HG03439 (cell line): ENCODE measurements around the gene NRP2.

Source experiments
- ATAC-seq: cut with Tn5 transposase; IDR thresholded peaks from one replicate; pipeline ENCODE4 v1.9.1; 2021; ENCODE audit warnings: mild to moderate bottlenecking, moderate library complexity; ENCODE audit not compliant: unreplicated experiment

NRP2 gene

GRCh38 chr2:205769879-205770278, 87.6 kb downstream of the NRP2 start:
- no peak for ATAC-seq

GRCh38 chr2:205770577-205770976, 88.3 kb downstream of the NRP2 start:
- ATAC-seq: no peak

DNA sequence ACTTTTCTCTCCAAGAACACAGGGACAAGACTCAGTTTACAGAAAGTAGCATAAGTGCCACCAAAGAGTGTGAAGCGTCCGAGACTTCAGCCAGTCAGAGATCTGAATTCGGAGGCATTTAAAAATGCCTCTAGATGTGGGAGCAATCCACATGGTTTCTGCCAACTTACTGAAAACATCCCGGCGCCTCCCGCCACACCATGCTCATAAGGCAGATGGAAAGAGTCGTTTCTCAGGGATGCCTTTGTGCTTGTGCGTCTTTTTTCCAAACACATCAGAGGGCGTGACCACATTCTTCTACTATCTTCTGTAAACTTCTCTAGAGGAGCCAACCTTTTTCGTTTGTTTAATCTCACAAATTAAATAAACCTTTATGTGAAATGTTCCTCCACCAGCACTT, 88.7 kb downstream of the NRP2 start:
- ATAC-seq: no peak

DNA sequence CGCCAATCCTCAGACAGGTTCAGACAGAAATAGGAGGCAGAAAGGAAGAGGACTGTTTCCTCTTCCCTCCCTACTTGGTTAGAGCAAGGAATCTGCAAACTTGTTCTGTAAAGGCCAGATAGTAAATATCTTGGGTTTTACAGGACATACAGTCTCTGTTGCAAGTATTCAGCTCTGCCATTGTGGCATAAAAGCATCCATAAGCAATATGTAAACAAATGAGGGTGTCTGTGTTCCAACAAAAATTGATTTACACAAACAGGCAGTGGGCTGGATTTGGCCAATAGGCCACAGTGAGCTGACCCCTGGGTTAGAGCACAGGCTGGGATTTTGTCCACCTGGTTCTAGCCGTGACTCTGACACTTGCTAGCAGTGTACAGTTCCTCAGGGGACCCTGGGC, 89.4 kb downstream of the NRP2 start:
- ATAC-seq: no peak

- ATAC-seq: no peak
Observed at GRCh38 chr2:205772983-205773382, 90.7 kb downstream of the NRP2 start.

DNA sequence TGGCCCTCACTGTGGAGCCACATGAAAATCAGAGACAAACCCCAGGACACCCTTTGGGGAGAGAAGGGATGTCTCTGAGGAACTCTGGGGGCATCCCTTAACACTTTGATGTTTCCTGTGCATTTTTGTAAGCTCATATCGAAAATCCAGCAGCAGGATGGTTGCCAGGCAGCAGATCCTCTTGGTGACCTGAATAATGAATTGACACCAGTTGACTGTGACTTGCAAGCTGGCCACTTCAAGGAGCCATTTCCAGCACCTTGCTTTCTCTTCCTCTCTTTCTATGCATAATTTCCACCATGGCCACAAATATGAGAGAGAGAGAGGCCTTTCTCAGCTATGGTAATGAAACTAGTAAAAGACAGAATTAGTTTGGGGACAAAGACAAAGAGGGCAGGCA, 91.7 kb downstream of the NRP2 start:
- ATAC-seq: no peak

GRCh38 chr2:205775097-205775877, 93.0 kb downstream of the NRP2 start:
- ATAC-seq: no peak

GRCh38 chr2:205776139-205776538, 93.8 kb downstream of the NRP2 start:
- peak; percentile 72 for ATAC-seq

- no peak for ATAC-seq
Observed at GRCh38 chr2:205776720-205777119, 94.4 kb downstream of the NRP2 start.

DNA sequence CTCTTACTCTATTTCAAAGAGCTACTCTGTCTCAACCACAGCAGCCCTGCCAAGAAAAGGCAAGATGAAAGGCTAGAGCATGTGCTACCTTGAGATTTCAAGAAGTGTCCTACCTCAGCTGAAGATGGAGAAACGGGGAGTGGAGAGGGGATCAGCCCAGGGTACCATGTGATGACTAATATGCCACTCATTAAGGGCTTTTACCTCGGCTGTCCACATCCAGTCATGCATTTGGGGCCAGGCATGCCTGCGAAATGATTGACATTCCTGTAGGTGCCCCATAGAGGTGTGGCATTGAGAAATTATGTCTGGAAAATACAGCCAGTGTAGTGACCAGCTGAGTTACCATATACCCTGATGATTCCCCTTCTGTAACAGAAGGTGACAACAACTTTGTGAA, 96.1 kb downstream of the NRP2 start:
- no peak for ATAC-seq

DNA sequence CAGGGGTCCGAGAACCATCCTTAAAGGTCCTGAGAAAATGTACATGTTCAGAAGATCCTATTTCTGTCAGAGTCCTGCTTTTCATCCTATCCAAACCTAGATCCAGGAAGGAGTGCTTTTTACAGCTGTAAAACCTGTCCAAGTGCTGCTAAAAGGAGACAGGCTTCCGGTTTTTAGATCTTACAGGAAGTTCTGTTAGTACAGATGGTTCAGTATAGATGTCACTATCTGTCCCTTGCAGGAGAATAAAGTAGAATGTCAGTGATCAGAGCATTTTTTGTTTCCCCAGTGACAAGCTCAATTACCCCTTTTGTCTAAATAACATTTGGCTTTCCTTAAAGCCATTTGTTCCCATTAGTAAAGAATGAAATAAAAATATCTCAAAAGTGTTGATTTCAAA, 98.3 kb downstream of the NRP2 start:
- ATAC-seq: no peak

DNA sequence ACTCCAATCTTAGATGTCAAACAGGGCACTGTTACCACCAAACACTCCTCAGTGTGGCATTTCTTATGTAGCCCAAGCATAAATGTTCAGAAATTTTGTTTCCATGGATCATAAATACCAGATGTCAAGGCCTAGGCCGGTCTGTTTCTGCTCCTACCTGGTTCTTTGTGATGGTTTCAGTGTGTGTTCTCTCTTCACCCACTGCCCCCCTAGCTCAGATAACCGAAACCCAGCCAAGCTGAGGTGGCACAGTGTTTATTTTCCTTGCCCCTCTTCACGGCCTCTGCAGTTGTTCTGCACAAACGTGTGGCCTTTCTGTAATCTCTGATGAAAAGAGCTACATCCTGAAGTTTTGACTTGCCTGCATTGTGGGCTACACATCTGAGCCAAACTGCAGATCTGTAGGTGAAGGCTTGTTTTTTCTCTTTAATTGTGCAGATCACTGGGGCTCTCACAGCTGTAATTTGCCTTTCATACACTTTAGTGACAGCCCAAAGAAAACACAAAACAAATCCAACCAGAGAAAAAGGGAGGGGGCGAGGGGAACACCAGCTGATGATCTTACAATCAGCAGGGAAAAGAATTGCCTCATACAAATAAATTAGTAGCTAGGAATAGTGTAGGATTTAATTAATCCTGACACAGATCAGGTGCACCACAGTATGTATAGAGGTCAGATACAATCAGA, 99.1 kb downstream of the NRP2 start:
- ATAC-seq: no peak

DNA sequence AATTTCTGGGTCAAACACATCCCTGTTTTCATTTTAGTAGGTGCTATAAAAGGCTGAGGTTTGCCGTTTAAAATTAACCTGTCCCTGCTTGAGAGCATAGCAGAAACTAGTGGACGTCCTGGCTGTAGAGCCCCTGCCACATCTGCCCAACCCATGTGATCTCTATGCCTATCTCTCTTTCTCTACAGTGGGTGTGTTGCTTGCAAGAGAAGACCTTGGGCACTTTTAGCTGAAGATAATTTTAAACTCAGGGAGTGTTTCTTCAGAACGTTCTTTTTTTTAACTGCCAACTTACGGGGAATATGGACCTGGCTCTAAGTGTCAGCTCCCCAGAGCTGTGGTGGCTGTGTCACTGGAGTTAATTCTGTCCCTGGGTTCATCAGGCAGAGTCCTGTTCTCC, 100.6 kb downstream of the NRP2 start:
- ATAC-seq: no peak

- ATAC-seq: no peak
Observed at GRCh38 chr2:205783872-205784499, 101.7 kb downstream of the NRP2 start.

GRCh38 chr2:205785507-205786260, 103.4 kb downstream of the NRP2 start:
- no peak for ATAC-seq

DNA sequence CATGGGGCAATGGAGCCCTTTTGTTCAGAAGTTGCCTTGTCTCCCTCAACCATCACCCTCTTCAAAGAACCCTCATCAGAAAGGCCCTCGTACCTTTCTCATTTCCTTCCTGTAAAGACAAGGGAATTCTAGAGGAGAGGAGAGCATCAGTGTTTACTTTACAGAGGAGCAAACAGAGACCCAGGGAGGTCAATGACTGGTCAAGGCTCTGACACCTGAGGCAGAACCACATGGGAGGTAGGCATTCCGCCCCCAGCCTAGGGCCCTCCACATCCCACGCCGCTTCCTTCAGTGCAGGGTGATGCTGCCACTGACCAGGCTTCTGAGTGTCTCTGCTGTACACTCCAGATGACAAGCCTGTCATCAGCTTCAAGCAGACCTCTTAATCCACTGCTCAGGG, 104.7 kb downstream of the NRP2 start:
- no peak for ATAC-seq

- no peak for ATAC-seq
Observed at GRCh38 chr2:205787761-205788160, 105.5 kb downstream of the NRP2 start.

DNA sequence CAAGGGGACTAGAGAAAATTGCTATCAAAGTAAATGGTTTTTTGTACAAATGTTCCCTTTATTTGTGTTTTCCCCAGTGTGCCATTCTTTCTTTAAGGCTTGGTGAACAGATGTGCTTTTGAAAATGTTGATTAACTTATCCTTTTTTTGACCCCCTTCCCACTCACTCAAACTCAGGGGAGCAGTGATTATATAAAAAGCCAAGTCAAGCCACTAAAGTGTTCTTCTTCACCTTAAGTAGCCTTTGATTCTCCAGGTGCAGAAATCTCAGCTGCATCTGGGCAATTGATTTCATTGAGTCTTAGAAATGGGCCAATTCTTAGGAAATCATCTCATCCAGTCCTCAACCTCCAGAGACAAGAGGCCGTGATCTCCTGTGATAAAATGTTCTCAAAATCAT, 107.6 kb downstream of the NRP2 start:
- ATAC-seq: no peak

- ATAC-seq: no peak
Observed at GRCh38 chr2:205792908-205793307, 110.6 kb downstream of the NRP2 start.

GRCh38 chr2:205796805-205797313, 114.6 kb downstream of the NRP2 start:
- ATAC-seq: no peak

GRCh38 chr2:205797866-205798265, 115.6 kb downstream of the NRP2 start:
- no peak for ATAC-seq
